CD4-positive, CD25-positive, alpha-beta regulatory T cell (primary cell): ENCODE results near the gene WNK2. TPM values are rescaled to one million over a fixed set of nuclear protein-coding genes. Genes with fewer than 3 reads are reported as not detected.

ENCODE experiments used
- ATAC-seq, 2 donors: fragments of 150-1000 bp; cut with Tn5 transposase; one replicate each; pipeline ENCODE4 v1.10.0; 2021; ENCODE audit warnings: low read depth in 2 of 2, moderate number of reproducible peaks in 2 of 2, moderate library complexity in 1 of 2
- DNase-seq, 3 donors: peaks; one replicate each; pipeline versions ENCODE4 v3.0.0 to v3.0.0-alpha.2; 2012 to 2022; ENCODE audit warnings: mixed read lengths in 1 of 3
- H3K27ac ChIP-seq: one replicate; pipeline ENCODE4 v1.7.0; 2013; ENCODE audit warnings: mild to moderate bottlenecking, low read length; ENCODE audit not compliant: insufficient read depth, poor library complexity, severe bottlenecking
- H3K27me3 ChIP-seq: one replicate; pipeline ENCODE4 v1.7.0; 2013; ENCODE audit warnings: low read length; ENCODE audit not compliant: control insufficient read depth, insufficient read depth
- H3K36me3 ChIP-seq: one replicate; pipeline ENCODE4 v1.7.0; 2013; ENCODE audit warnings: mild to moderate bottlenecking, low read length, moderate library complexity; ENCODE audit not compliant: control insufficient read depth, insufficient read depth
- H3K4me1 ChIP-seq: 2 replicates; pipeline ENCODE4 v1.7.0; 2013; ENCODE audit warnings: mild to moderate bottlenecking, low read length; ENCODE audit not compliant: insufficient read depth, control insufficient read depth, poor library complexity, severe bottlenecking
- H3K4me3 ChIP-seq: one replicate; pipeline ENCODE4 v1.7.0; 2013; ENCODE audit warnings: low read depth, mild to moderate bottlenecking, low read length, moderate library complexity
- H3K9me3 ChIP-seq, 2 experiments: 1 replicate in 1 of 2; 2 replicates in 1 of 2; pipeline ENCODE4 v1.7.0; 2013; ENCODE audit warnings: low read length in 2 of 2, mild to moderate bottlenecking in 1 of 2, moderate library complexity in 1 of 2; ENCODE audit not compliant: control insufficient read depth in 2 of 2
- H3K27ac Mint-ChIP-seq, 3 donors: one replicate each; pipeline ENCODE4 v1.8.0; 2020 to 2022; ENCODE audit warnings: mild to moderate bottlenecking in 3 of 3, mixed read lengths in 3 of 3, moderate library complexity in 2 of 3
- H3K27me3 Mint-ChIP-seq: one replicate; pipeline ENCODE4 v1.8.0; 2022; ENCODE audit warnings: mild to moderate bottlenecking, mixed read lengths
- H3K36me3 Mint-ChIP-seq: one replicate; pipeline ENCODE4 v1.8.0; 2020; ENCODE audit warnings: mixed read lengths
- H3K4me1 Mint-ChIP-seq, 4 donors: one replicate each; pipeline ENCODE4 v1.8.0; 2020 to 2022; ENCODE audit warnings: mixed read lengths in 4 of 4, mild to moderate bottlenecking in 1 of 4
- H3K4me3 Mint-ChIP-seq, 4 donors: one replicate each; pipeline ENCODE4 v1.8.0; 2020 to 2022; ENCODE audit warnings: mild to moderate bottlenecking in 4 of 4, mixed read lengths in 4 of 4, moderate library complexity in 3 of 4
- H3K9me3 Mint-ChIP-seq, 7 donors: one replicate each; pipeline ENCODE4 v1.8.0; 2020 to 2022; ENCODE audit warnings: mixed read lengths in 7 of 7, mild to moderate bottlenecking in 3 of 7, moderate library complexity in 2 of 7
- polyA plus RNA-seq, 4 donors: library from polyadenylated mRNA; unstranded; fragments of 300-500 nt; fragmentation: Illumina TruSeq; gene quantifications; one replicate each; pipeline ENCODE4 v1.2.3, GENCODE V29; 2021
- total RNA-seq: library from RNA; stranded (reverse); gene quantifications from one replicate; pipeline ENCODE4 v1.2.3, GENCODE V29; 2022

Gene WNK2
- total and polyA plus RNA-seq, 5 donors from 2014 or later: 0.22 TPM; not detected in 4

GRCh38 chr9:93254806-93255493, 71.0 kb downstream of the WNK2 start:
- Mint-ChIP-seq H3K27me3 (peaks cover 4% of the 10 kb centered on the region), H3K9me3 (no peaks in the 10 kb centered on the region), H3K27ac (peak overlapping the region in 1 of 3 donors; percentile 77), H3K36me3 (no peaks in the 10 kb centered on the region), H3K4me3 (no peak overlapping the region), H3K4me1 (no peaks in the 10 kb centered on the region)
- no peak for DNase-seq
- no peaks in the 10 kb centered on the region for H3K36me3 ChIP-seq
- no peak overlapping the region for H3K4me3 ChIP-seq
- no peaks in the 10 kb centered on the region for H3K9me3 ChIP-seq
- no peak for ATAC-seq
- H3K27ac ChIP-seq: no peak overlapping the region
- no peaks in the 10 kb centered on the region for H3K4me1 ChIP-seq
- H3K27me3 ChIP-seq: no peaks in the 10 kb centered on the region

- Histone ChIP-seq H3K9me3 (no peaks in the 10 kb centered on the region), H3K36me3 (no peaks in the 10 kb centered on the region), H3K27me3 (no peaks in the 10 kb centered on the region), H3K4me1 (no peaks in the 10 kb centered on the region), H3K4me3 (no peak overlapping the region), H3K27ac (no peak overlapping the region)
- Mint-ChIP-seq H3K36me3 (no peaks in the 10 kb centered on the region), H3K4me1 (no peaks in the 10 kb centered on the region), H3K27ac (peak overlapping the region in 1 of 3 donors; percentile 77), H3K27me3 (peaks cover 4% of the 10 kb centered on the region), H3K9me3 (no peaks in the 10 kb centered on the region), H3K4me3 (no peak overlapping the region)
- ATAC-seq (no peak), DNase-seq (no peak)
These were observed 71.5 kb downstream of the WNK2 start for GRCh38 chr9:93255494-93255867.

- Histone ChIP-seq H3K4me3 (no peak overlapping the region), H3K36me3 (no peaks in the 10 kb centered on the region), H3K9me3 (no peaks in the 10 kb centered on the region), H3K27ac (no peak overlapping the region), H3K27me3 (no peaks in the 10 kb centered on the region), H3K4me1 (no peaks in the 10 kb centered on the region)
- Mint-ChIP-seq H3K4me1 (no peaks in the 10 kb centered on the region), H3K4me3 (no peak overlapping the region), H3K9me3 (no peaks in the 10 kb centered on the region), H3K36me3 (no peaks in the 10 kb centered on the region), H3K27me3 (peaks cover 4% of the 10 kb centered on the region), H3K27ac (no peak overlapping the region)
- no peak for ATAC-seq
- DNase-seq: no peak
These were observed 72.3 kb downstream of the WNK2 start for GRCh38 chr9:93255994-93256877.

GRCh38 chr9:93256878-93257807, 73.2 kb downstream of the WNK2 start:
- H3K9me3 ChIP-seq: no peaks in the 10 kb centered on the region
- no peak overlapping the region for H3K27ac ChIP-seq
- Mint-ChIP-seq H3K4me1 (no peaks in the 10 kb centered on the region), H3K4me3 (no peak overlapping the region), H3K36me3 (no peaks in the 10 kb centered on the region), H3K27me3 (peaks cover 4% of the 10 kb centered on the region), H3K9me3 (no peaks in the 10 kb centered on the region), H3K27ac (no peak overlapping the region)
- H3K4me3 ChIP-seq: no peak overlapping the region
- ATAC-seq: no peak
- no peaks in the 10 kb centered on the region for H3K4me1 ChIP-seq
- H3K27me3 ChIP-seq: no peaks in the 10 kb centered on the region
- no peak for DNase-seq
- H3K36me3 ChIP-seq: no peaks in the 10 kb centered on the region

- Mint-ChIP-seq H3K9me3 (no peaks in the 10 kb centered on the region), H3K36me3 (no peaks in the 10 kb centered on the region), H3K4me1 (peaks cover 0 to 4% (median 0%) of the 10 kb centered on the region in 4 donors), H3K27me3 (no peaks in the 10 kb centered on the region), H3K4me3 (no peak overlapping the region), H3K27ac (peak overlapping the region in 1 of 3 donors; percentile 42)
- ATAC-seq (no peak), DNase-seq (no peak)
- no peak overlapping the region for H3K27ac ChIP-seq
- no peaks in the 10 kb centered on the region for H3K36me3 ChIP-seq
- H3K27me3 ChIP-seq: no peaks in the 10 kb centered on the region
- H3K9me3 ChIP-seq: no peaks in the 10 kb centered on the region
- H3K4me3 ChIP-seq: no peak overlapping the region
- H3K4me1 ChIP-seq: no peaks in the 10 kb centered on the region
These were observed 73.9 kb downstream of the WNK2 start for GRCh38 chr9:93257808-93258331.

- ATAC-seq (no peak), DNase-seq (no peak)
- no peak overlapping the region for H3K4me3 ChIP-seq
- no peaks in the 10 kb centered on the region for H3K4me1 ChIP-seq
- H3K27ac ChIP-seq: no peak overlapping the region
- peak overlapping the region in 1 of 3 donors; percentile 42 for H3K27ac Mint-ChIP-seq
- no peaks in the 10 kb centered on the region for H3K36me3 ChIP-seq
- no peaks in the 10 kb centered on the region for H3K9me3 ChIP-seq
- no peaks in the 10 kb centered on the region for H3K36me3 Mint-ChIP-seq
- H3K27me3 ChIP-seq: no peaks in the 10 kb centered on the region
- H3K9me3 Mint-ChIP-seq: no peaks in the 10 kb centered on the region
- H3K4me1 Mint-ChIP-seq: peaks cover 0 to 4% (median 0%) of the 10 kb centered on the region in 4 donors
- no peaks in the 10 kb centered on the region for H3K27me3 Mint-ChIP-seq
- H3K4me3 Mint-ChIP-seq: no peak overlapping the region
These were observed 74.5 kb downstream of the WNK2 start for GRCh38 chr9:93258419-93258817.

- Mint-ChIP-seq H3K36me3 (no peaks in the 10 kb centered on the region), H3K4me1 (peaks cover 0 to 4% (median 0%) of the 10 kb centered on the region in 4 donors), H3K9me3 (no peaks in the 10 kb centered on the region), H3K4me3 (no peak overlapping the region), H3K27ac (no peak overlapping the region), H3K27me3 (no peaks in the 10 kb centered on the region)
- H3K27me3 ChIP-seq: no peaks in the 10 kb centered on the region
- no peaks in the 10 kb centered on the region for H3K9me3 ChIP-seq
- H3K4me1 ChIP-seq: no peaks in the 10 kb centered on the region
- H3K27ac ChIP-seq: no peak overlapping the region
- H3K4me3 ChIP-seq: no peak overlapping the region
- ATAC-seq (no peak), DNase-seq (no peak)
- H3K36me3 ChIP-seq: no peaks in the 10 kb centered on the region
These were observed 75.0 kb downstream of the WNK2 start for GRCh38 chr9:93258818-93259489.
